ENCODE results near the gene ACTA2. TPM values are rescaled to one million over a fixed set of nuclear protein-coding genes. Genes with fewer than 3 reads are reported as not detected.

Gene ACTA2
- total RNA-seq, 1 experiment from 2014 or later: 2.4 TPM

- H3K23me2 ChIP-seq (ENCODE audit: insufficient read length, low read depth, low read length, poor library complexity, severe bottlenecking): peaks cover 3% of the 10 kb centered on the region
- no peaks in the 10 kb centered on the region for H3K4me1 ChIP-seq (ENCODE audit: insufficient read depth, low read length)
- WGBS (ENCODE audit: extremely low coverage, insufficient read length, low lambda C conversion rate): no CpG with 5 or more reads among the region's 5 CpGs
- no peak overlapping the region for H3K27ac ChIP-seq (ENCODE audit: insufficient read length, low read depth, low read length)
- no peak overlapping the region for H4K91ac ChIP-seq (ENCODE audit: insufficient read length, low read depth, low read length)
- H3K14ac ChIP-seq (ENCODE audit: insufficient read depth, low read length): no peak overlapping the region
- no peak overlapping the region for H2BK12ac ChIP-seq (ENCODE audit: insufficient read length, low read depth, low read length)
- no peak overlapping the region for H3K56ac ChIP-seq (ENCODE audit: insufficient read length, low read depth, low read length)
- H2BK5ac ChIP-seq (ENCODE audit: insufficient read length, low read length): no peak overlapping the region
- no peak overlapping the region for H4K8ac ChIP-seq (replicated peaks; ENCODE audit: insufficient read length, low read depth, low read length)
- H3K9ac ChIP-seq (ENCODE audit: extremely low read depth, insufficient read length, low read length): no peak overlapping the region
- no peaks in the 10 kb centered on the region for H3K79me2 ChIP-seq (ENCODE audit: insufficient read depth, low read length)
- Mint-ChIP-seq H3K27ac (no peak overlapping the region), H3K27me3 (ENCODE audit: low read depth) (no peaks in the 10 kb centered on the region), H3K4me1 (no peaks in the 10 kb centered on the region), H3K4me3 (no peak overlapping the region), H3K9me3 (no peaks in the 10 kb centered on the region), H3K36me3 (ENCODE audit: insufficient read depth in 1 of 3, low read depth in 3 of 3) (no peaks in the 10 kb centered on the region)
- H3K4me2 ChIP-seq (ENCODE audit: insufficient read depth, insufficient read length, low read length): no peak overlapping the region
- no peaks in the 10 kb centered on the region for H3K79me1 ChIP-seq (ENCODE audit: insufficient read depth, low read depth, low read length, poor library complexity, severe bottlenecking)
- H3K23ac ChIP-seq (ENCODE audit: insufficient read length, low read depth, low read length): no peak overlapping the region
- no peak overlapping the region for H2BK15ac ChIP-seq (ENCODE audit: low read depth, low read length)
- H2BK120ac ChIP-seq (ENCODE audit: low read depth, low read length, poor library complexity, severe bottlenecking): no peak overlapping the region
- no peak overlapping the region for H3K4ac ChIP-seq (ENCODE audit: low read depth, low read length)
- no peak overlapping the region for H4K5ac ChIP-seq (ENCODE audit: insufficient read length, low read depth, low read length)
- TF ChIP-seq CTCF (conservative IDR thresholded peaks at IDR 0.05): no peak
- H2BK20ac ChIP-seq (ENCODE audit: low read depth, low read length, poor library complexity, severe bottlenecking): no peak overlapping the region
- DNase-seq: no peak
- H3K18ac ChIP-seq (ENCODE audit: insufficient read length, low read depth, low read length): no peak overlapping the region
- H3T11ph ChIP-seq (ENCODE audit: low read length): no peak overlapping the region
- no peak overlapping the region for H2AFZ ChIP-seq (ENCODE audit: low read length)
- H3K9me3 ChIP-seq (ENCODE audit: control insufficient read depth, low read depth, low read length): no peaks in the 10 kb centered on the region
- H2AK5ac ChIP-seq (ENCODE audit: insufficient read length, low read length): no peak overlapping the region
- no peaks in the 10 kb centered on the region for H3K27me3 ChIP-seq (ENCODE audit: insufficient read depth, low read length)
- H4K20me1 ChIP-seq (ENCODE audit: control insufficient read depth, insufficient read depth, insufficient read length): no peaks in the 10 kb centered on the region
These were observed 38.8 kb downstream of the ACTA2 start for GRCh38 chr10:88913788-88914187.
